ENCODE measurements around the gene TSPAN10.

The TSPAN10 gene

DNA sequence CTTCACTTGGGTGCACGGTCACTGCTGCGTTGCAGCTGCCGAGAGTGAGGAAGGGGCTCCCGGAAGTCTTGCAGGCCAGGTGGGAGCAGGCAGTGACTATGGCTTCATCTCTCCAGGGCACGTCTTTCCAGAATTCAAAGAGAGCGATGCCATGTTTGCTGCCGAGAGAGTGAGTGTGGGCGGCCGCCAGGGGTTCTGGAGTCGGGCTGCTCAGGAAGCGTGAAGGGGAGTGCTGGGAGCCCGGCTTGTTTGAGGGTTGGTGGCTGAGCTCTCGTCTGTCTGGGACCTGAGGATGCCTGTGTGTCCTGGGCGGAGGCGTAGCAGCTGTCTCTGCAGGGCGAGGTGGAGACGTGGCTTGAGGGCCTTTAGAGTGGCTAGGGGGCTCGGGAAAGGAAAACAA, 53.1 kb downstream of the TSPAN10 start:
- DNase-seq, result no peak

- no peak for DNase-seq
These were observed 53.6 kb downstream of the TSPAN10 start for GRCh38 chr17:81690549-81690948.

- DNase-seq, result no peak
These were observed 54.2 kb downstream of the TSPAN10 start for GRCh38 chr17:81691196-81691595.

GRCh38 chr17:81691608-81692007, 54.6 kb downstream of the TSPAN10 start:
- DNase-seq, result no peak

DNA sequence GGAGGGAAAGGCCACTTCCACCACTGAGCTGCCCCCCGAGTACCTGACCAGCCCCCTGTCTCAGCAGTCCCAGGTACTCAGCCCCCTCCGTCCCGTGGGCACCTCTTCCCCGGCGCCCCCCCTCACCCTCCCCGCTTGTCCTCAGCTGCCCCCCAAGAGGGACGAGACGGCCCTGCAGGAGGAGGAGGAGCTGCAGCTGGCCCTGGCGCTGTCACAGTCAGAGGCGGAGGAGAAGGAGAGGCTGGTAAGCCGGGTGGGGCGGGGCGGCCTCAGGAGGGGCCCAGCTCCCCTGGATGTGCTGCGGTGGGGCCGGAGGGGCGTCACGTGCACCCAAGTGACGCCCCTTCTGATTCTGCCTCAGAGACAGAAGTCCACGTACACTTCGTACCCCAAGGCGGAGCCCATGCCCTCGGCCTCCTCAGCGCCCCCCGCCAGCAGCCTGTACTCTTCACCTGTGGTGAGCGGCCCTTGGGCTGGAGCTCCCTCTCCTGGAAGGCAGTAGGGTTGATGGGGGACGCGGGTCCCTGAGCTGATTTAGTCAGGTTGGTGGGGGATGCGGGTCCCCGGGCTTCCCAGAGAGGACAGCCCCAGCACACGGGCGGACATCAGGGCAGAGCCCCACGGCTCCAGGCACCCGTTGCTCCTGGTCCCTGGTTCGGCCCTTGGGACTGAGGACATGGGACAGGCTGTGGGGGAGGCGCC, 56.7 kb downstream of the TSPAN10 start:
- DNase-seq, result no peak

GRCh38 chr17:81694810-81695209, 57.8 kb downstream of the TSPAN10 start:
- no peak for DNase-seq

GRCh38 chr17:81695211-81695610, 58.2 kb downstream of the TSPAN10 start:
- DNase-seq, result no peak

DNA sequence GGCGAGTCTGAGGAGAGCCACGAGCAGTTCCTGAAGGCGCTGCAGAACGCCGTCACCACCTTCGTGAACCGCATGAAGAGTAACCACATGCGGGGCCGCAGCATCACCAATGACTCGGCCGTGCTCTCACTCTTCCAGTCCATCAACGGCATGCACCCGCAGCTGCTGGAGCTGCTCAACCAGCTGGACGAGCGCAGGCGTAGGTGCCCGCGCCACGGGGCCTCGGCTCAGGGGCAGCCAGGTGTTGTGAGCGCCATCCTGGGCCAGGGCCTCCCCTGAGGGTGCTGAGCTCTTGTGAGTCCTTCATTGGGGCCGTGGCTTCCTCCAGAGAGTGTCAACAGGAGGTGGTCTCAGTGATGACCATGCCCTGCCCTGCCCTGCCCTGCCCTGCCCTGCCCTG, 58.8 kb downstream of the TSPAN10 start:
- DNase-seq, result no peak

DNA sequence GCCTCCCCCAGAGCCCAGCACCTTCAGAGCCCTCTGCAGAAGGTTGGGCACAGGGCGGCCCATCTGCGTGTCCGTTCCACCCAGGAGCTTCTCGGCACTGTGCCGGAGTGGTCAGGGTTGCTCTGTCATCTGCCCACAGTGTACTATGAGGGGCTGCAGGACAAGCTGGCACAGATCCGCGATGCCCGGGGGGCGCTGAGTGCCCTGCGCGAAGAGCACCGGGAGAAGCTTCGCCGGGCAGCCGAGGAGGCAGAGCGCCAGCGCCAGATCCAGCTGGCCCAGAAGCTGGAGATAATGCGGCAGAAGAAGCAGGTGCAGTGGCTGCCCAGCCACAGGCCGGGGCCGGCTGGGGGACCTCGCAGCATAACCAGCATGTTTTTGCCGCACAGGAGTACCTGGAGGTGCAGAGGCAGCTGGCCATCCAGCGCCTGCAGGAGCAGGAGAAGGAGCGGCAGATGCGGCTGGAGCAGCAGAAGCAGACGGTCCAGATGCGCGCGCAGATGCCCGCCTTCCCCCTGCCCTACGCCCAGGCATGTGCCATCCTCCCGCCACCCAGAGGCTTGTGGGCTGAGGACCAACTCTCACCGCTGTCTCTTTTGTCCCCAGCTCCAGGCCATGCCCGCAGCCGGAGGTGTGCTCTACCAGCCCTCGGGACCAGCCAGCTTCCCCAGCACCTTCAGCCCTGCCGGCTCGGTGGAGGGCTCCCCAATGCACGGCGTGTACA, 59.4 kb downstream of the TSPAN10 start:
- no peak for DNase-seq

DNA sequence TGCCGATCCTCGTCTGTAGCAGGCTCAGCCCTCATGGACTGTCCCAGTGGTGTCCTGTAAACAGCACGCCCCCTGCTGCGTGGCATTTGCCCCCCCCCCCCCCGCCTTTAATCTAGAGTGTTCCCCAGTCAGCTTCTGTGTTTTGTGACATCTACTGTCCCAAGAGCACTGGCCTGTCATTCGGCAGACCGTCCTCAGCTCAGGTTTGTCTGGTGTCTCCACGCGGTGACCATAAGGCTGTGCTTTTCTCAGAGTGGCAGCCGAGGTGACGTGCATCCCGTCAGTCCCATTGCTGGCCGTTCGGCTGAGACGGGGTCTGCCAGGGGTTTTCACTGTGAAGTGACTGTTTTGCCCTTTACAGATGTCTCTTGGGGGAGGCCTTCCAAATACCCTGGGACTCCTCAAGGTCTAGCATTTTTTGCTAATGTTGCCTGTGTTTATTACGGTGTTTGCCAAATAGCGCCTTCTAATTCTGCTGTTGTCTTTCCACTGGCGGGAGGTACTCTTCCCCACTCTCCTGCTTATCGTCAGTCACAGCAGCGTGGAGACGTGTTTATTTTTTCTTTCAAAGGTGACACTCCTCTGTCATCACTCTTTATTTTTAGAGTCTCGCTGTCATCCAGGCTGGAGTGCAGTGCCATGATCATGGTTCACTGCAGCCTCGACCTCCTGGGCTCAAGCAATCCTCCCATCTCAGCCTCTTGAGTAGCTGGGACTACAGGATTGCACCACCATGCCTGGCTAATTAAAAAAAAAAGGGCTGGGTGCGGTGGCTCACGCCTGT, 60.5 kb downstream of the TSPAN10 start:
- DNase-seq, result no peak

Data from fibroblast of skin of scalp (primary cell).